HG02642 (cell line): ENCODE data around the gene LCORL.

Experiments
- ATAC-seq: cut with Tn5 transposase; IDR thresholded peaks from one replicate; pipeline ENCODE4 v1.9.1; 2021; ENCODE audit warnings: mild to moderate bottlenecking; ENCODE audit not compliant: unreplicated experiment, poor library complexity

The LCORL gene

GRCh38 chr4:18020671-18021469, 685 bp downstream of the LCORL start:
- ATAC-seq, result peak; percentile 19

GRCh38 chr4:18020145-18020670, 1.3 kb downstream of the LCORL start:
- no peak for ATAC-seq

- ATAC-seq, result no peak
These were observed 7.3 kb downstream of the LCORL start for GRCh38 chr4:18014269-18014668.

GRCh38 chr4:18012807-18013462, 8.6 kb downstream of the LCORL start:
- no peak for ATAC-seq

- ATAC-seq, result no peak
These were observed 9.3 kb downstream of the LCORL start for GRCh38 chr4:18012134-18012806.

- peak; percentile 62 for ATAC-seq
These were observed 13.9 kb downstream of the LCORL start for GRCh38 chr4:18007625-18008024.

- peak; percentile 47 for ATAC-seq
These were observed 15.1 kb downstream of the LCORL start for GRCh38 chr4:18006432-18006831.

- ATAC-seq, result no peak
These were observed 24.4 kb downstream of the LCORL start for GRCh38 chr4:17997129-17997528.

- no peak for ATAC-seq
These were observed 26.4 kb downstream of the LCORL start for GRCh38 chr4:17995165-17995564.

GRCh38 chr4:17985832-17986231, 35.7 kb downstream of the LCORL start:
- ATAC-seq, result no peak

GRCh38 chr4:17981063-17981462, 40.5 kb downstream of the LCORL start:
- ATAC-seq, result no peak

- no peak for ATAC-seq
These were observed 52.8 kb downstream of the LCORL start for GRCh38 chr4:17968721-17969120.

GRCh38 chr4:17967078-17967477, 54.5 kb downstream of the LCORL start:
- ATAC-seq, result no peak

- no peak for ATAC-seq
These were observed 55.2 kb downstream of the LCORL start for GRCh38 chr4:17966312-17966711.

GRCh38 chr4:17964576-17964975, 57.0 kb downstream of the LCORL start:
- no peak for ATAC-seq

- ATAC-seq, result no peak
These were observed 59.4 kb downstream of the LCORL start for GRCh38 chr4:17962171-17962570.

- no peak for ATAC-seq
These were observed 60.3 kb downstream of the LCORL start for GRCh38 chr4:17961249-17961648.

GRCh38 chr4:17958181-17958580, 63.4 kb downstream of the LCORL start:
- no peak for ATAC-seq

- ATAC-seq, result no peak
These were observed 63.9 kb downstream of the LCORL start for GRCh38 chr4:17957688-17958087.

- ATAC-seq, result no peak
These were observed 65.3 kb downstream of the LCORL start for GRCh38 chr4:17956245-17956644.

GRCh38 chr4:17945303-17945702, 76.3 kb downstream of the LCORL start:
- no peak for ATAC-seq
